ENCODE measurements around the gene TESPA1. TPM values are rescaled to one million over a fixed set of nuclear protein-coding genes. Genes with fewer than 3 reads are reported as not detected.

The TESPA1 gene
- total RNA-seq, 2 experiments from 2014 or later, result 80.5 to 81.2 TPM

DNA sequence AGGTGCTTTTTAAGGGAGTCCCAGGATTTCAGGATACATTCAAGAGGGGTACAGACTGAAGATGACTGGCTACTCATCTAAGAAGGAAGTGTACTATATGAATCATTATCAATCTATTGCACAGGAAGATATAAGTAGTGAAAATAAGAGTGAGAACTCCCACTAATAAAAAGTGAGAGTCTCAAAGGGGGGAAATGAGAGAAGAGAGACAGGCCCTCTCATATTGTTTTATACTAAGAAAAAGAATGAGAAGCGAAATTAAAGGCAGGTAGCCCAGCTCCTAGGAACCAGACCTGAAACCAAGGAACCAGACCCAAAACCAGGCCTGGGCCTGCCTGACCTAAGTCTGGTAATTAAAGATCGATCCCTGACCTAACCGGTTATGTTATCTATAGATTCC lies 54.6 kb downstream of the TESPA1 start:
- ChIA-PET CTCF (no interaction called here), POLR2A (no interaction called here)

DNA sequence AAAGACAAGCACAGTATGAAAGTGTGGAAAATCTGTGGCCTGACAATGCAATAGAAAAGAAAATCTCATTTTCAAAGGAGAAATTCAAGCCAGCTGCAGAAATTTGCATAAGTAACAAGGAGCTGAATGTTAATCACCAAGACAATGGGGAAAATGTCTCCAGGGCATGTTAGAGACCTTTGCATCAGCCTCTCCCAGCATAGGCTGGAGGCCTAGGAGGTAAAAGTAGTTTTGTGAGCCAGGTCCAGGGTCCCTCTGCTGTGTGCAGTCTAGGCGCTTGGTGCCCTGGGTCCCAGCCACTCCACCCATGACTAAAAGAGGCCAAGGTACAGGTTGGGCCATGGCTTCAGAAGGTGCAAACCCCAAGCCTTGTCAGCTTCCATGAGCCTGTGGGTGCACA lies 58.3 kb downstream of the TESPA1 start:
- CTCF ChIA-PET, result no interaction called here

DNA sequence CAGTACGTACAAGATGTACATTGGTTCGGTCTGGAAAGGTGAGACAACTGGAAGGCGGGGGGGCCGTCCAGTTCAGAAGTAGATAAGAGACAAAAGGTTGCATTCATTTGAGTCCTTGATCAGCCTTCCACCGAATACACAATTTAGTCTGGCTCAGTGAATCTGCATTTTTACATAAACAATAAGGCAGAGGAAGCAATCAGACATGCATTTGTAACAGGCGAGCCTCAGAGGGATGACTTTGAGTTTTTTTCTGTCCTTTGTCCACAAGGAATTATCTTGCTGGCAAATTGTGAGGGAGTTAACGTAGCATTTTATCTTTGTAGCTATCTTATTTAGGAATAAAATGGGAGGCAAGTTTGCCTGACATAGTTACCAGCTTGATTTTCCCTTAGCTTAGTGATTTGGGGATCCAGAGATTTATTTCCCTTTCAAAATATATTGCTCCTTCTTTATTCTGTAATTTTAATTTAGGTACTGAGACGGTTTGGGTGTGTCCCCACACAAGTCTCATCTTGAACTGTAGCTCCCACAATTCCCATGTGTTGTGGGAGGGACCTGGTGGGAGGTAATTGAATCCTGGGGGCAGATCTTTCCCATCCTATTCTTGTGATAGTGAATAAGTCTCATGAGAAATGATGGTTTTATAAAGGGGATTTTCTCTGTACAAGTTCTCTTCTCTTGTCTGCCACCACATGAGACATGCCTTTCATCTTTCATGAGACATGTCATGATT lies 59.4 kb downstream of the TESPA1 start:
- CTCF ChIA-PET, result no interaction called here
- POLR2A ChIA-PET, result no interaction called here

More for the DNA sequence above, 58.3 kb downstream of the TESPA1 start:
- POLR2A ChIA-PET, result no interaction called here

DNA sequence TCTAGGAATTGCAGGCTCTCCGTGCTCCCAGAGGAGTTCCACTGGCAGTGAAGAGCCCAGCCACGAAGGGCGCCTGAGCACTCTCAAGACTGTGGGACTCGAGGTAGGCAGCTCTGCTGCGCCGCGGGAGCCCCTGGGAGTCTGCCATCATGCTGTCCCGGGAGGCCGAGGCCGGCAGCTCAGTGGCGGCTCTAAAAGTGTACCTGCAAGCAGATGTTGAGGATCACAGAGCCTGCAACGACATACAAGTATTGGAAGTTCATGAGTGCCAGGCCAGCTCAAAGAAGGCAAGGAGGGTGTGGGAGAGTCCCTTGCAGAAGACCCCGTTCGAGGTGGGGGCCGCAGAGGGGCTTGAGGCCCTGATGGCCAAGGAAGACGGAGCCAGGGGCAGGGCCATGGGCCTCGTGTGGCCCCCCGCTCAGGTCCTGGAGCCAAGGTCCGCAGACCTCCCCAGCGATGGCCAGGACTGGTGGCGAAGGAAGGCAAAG lies 67.5 kb downstream of the TESPA1 start:
- CTCF ChIA-PET, result no interaction called here
- POLR2A ChIA-PET, result no interaction called here

Other genes starting within 250 kb of the TESPA1 start
- gene MUCL1, start 130.2 kb downstream of the TESPA1 start, total RNA-seq, result not detected
- gene NEUROD4, start 35.2 kb upstream of the TESPA1 start, total RNA-seq, result not detected
- not detected for gene OR9K2, start 141.6 kb upstream of the TESPA1 start, total RNA-seq
- gene OR10A7, start 236.3 kb upstream of the TESPA1 start, total RNA-seq, result not detected

Data from activated CD8-positive, alpha-beta memory T cell treated with anti-CD3 and anti-CD28 coated beads for 36 hours (primary cell).